ENCODE data around the gene CEND1.
A peak's percentile ranks its signal among the peaks of the same experiment; 100 is the strongest.
"Not testable (repeated sequence)": the region's sequence is repeated elsewhere in the genome, so short reads cannot be mapped to it uniquely, and the experiment has no call there.

Gene CEND1

DNA sequence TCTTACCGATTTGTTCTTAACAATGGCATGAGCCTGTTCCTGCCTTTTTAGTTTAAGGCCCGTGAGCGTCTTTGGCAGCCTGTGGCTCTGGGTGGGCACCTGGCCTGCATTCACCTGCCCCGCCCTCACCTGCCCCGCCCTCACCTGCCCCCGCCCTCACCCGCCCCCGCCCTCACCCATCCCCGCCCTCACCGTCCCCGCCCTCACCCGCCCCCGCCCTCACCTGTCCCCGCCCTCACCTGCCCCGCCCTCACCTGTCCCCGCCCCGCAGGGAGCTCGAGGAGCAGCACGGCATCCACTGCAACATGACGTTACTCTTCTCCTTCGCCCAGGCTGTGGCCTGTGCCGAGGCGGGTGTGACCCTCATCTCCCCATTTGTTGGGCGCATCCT is 26.8 kb downstream of the CEND1 start:
- DNase-seq: no peak

DNA sequence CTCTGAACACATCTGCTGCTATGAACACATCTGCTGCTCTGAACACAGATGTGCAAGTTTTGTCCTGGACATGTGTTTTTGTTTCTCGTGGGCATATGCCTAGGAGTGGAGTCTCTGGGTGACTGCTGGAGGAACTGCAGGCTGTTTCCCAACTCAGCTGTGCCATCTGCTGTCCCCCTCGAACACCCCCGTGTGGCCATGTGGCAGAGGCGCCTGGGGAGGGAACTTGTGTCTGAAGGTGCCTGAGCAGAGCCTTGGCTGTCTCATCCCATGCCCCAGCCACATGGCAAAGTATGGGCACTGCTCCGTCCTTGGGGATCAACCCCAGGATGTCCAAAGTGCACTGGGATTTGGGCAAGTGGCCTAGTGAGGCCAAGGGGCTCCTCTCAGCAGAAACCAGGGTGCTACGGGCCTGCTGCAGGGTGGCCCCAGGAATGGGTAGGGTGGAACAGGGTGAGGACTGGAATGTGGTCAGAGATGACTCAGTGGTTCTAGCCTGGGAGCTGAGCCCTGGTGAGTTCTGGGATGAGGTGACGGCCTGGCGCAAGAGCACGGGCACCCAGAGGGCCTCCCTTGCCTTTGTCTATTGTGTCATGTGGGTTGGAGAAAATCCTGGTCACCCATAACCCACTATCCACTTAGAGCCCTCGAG is 27.3 kb downstream of the CEND1 start:
- DNase-seq: no peak

DNA sequence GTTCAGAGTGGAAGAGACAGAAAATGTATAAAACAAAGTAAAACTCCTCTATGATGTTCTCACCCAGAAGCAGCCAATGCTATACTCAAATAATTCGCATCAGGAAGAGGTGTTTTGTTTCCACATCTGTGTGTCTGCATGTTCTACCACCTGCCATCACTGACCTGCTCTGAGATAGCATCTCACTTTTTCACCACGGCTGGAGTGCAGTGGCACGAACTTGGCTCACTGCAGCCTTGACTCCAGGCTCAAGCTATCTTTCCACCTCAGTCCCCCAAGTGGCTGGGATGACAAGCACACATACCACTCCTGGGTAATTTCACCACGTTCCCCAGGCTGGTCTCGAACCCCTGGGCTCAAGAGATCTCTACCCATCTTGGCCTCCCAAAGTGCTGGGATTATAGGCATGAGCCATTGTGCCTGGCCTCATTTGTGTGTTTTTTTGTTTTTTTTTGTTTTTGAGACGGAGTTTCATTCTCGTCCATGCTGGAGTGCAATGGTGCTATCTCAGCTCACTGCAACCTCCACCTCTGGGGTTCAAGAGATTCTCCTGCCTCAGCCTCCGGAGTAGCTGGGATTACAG is 28.3 kb downstream of the CEND1 start:
- DNase-seq: no peak

DNA sequence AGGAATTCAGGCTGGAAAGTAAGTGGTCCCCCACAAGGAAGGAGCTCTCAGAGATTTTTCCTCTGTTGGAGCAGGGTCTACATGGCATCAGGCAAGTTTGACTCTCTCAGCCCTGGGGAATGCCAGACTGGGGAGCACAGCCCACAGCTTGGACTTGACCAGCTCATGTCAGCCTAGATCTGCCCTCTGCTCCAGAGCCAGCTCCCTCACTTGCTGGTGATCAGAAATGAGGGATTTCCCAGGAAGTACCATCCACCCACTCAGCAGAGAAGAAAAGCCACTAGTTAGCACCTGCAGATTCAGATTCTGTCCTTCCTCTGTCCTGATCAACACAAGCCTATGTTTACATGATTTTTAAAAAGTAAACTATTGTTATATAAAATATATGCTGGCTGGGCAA is 29.7 kb downstream of the CEND1 start:
- no peak for DNase-seq

DNA sequence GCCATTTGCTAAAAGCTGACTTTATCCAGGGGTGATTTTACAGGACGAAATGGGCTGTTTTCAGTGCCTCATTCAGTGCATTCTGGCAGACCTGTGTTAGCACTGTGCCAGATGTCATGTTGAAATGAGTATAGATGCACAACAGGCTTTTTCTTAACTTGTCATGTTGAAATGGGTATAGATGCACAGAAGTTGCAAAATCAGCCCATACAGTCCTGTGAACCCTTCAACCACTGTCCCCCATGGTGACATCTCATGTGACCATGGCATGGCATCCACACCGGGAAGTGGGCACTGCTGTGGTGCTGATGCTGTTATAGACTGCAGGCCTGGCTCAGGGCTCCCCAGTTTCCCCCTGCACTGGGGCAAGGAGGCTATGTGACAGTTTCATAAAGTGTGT is 40.2 kb downstream of the CEND1 start:
- no peak for DNase-seq

DNA sequence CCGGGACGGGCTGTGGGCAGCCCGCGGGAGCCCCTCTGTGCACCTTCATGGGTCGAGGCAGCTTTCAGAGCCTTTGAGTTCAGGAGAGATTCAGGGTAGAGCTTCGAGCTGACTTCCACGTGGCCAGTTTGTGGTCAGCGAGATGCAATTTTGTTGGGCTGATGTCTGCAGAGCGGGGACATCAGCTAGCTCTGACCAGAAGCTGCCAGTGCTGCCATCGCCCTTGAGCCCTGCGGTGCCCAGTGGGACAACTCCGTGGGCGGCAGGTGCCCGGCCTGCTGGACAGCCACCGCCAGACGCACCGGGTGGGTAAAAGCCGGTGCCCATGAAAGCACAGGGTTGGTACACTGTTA is 41.9 kb downstream of the CEND1 start:
- no peak for DNase-seq

DNA sequence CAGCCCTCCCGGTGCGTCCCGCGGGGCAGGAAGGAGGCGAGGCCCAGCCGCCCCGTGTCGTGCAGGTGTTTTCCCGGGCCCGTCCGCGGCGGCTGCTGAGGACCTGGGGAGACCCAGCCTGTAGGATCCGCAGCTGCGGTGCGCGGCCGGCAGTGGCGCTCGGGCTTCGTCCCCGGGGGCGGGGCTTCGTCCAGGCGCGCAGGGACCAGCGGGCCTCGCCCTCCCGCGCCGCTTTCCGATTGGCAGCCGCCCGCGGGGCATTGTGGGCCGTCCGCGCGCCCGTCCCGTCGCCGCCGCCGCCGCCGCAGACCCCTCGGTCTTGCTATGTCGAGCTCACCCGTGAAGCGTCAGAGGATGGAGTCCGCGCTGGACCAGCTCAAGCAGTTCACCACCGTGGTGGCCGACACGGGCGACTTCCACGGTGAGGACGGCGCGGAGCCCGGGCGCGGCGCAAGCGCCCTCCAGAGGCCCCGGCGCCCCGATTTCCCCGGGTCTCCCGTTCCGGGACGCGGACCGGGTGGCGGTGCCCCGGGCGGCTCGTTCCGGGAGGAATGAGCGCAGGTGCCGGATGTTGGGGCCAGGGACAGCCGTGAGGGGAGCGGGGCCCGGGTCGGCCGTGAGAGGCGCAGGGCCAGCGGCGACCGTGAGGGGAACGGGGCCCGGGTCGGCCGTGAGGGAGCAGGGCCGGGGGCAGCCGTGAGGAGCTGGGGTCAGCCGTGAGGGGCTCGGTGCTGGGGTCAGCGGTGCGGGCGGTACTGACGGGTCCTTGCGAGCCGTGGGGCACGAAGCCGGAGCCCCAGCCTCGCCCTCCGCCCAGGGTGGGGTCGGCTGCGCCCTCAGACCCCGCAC is 42.5 kb downstream of the CEND1 start, which contains the start of gene TALDO1:
Gene TALDO1 (plus strand): TSS at position 307 of the 849 bp plus-strand sequence. CDS start 18 bp downstream, at position 325.
- peak; percentile 95 for DNase-seq

DNA sequence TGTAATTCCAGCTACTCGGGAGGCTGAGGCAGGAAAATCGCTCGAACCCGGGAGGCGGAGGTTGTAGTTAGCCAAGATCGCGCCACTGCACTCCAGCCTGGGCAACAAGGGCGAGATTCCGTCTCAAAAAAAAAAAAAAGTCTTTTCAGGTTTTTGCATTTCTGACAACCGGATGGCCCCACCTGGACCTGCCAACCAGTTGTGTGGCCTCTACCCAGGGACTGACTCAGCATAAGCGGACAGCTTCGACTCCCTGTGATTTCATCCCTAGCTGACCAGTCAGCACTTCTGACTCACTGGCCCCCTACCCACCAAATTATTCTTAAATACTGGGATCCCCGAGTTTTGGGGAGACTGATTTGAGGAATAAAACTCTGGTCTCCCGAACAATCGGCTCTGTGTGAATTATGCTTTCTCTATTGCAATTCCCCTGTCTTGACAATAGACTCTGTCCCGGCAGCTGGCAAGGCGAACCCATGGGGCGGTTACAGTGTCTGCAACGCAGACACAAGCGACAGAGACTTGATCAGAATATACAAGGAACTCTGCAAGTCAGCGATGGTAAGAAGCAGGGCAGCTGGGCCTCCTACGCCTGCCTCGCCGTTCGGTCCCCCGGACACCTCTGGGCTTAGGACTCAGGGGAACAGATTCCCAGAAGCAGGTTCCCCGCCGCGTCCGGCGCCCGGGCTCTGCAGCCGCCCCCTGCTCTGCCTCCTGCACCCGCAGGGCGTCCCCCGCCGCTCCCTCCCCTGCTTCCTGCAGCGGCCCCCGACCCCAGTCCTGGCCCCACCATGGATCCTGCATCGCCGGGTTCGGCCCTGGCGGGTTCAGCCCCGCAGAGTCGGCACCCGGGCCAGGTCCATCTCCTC is 43.4 kb downstream of the CEND1 start:
- no peak for DNase-seq

DNA sequence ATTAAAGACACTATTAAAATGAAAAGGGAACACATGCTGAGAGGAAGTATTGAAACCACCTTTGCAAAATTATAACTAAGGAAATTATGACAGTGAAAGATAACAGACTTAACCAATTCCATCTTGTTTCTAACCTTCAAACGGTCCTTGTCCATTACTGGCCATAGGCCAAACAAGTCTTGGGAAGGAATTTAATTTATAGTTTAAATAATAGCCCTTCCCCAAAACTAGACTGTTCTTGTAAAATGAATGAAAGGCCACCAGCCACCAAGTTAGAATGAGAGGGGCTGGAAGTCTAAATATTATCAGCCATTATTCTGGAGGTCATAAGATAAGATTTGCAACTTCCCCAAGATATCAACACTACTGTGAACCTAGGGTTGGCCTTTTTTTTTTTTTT is 44.5 kb downstream of the CEND1 start:
- DNase-seq: no peak

DNA sequence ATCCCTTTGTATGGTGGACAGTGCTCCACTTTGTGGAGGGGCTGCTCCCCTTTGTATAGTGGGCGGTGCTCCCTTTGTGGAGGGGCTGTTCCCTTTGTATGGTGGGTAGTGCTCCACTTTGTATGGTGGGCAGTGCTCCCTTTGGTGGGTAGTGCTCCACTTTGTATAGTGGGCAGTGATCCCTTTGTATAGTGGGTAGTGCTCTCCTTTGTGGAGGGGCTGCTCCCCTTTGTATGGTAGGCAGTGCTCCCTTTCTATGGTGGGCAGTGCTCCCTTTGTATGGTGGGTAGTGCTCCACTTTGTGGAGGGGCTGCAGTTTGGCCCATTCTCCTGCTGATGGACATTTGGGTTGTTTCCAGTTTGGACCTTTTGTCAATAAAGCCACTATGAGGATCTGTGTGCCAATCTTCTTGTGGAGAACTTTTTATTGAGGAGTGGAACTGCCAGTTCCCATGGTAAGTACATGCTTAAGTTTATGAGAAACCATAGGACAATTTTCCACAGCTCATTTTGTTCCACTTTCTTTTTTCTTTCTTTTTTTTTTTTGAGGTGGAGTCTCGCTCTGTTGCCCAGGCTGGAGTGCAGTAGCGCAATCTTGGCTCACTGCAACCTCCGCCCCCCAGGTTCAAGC is 47.2 kb downstream of the CEND1 start:
- no peak for DNase-seq

DNA sequence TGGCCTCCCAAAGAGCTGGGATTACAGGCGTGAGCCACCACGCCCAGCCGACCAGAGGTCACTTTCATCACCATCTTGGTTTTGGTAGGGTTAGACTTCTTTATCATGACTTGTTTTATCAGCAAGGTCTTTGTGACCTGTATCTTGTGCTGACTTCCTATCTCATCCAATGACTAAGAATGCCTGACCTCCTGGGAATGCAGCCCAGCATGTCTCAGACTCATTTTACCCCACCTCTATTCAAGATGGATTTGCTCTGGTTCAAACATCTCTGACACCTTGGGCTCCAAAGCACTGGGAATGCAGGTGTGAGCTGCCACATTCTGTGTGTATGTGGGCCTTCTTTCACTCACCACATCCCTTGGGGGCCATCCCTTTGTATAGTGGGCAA is 47.7 kb downstream of the CEND1 start:
- no peak for DNase-seq

DNA sequence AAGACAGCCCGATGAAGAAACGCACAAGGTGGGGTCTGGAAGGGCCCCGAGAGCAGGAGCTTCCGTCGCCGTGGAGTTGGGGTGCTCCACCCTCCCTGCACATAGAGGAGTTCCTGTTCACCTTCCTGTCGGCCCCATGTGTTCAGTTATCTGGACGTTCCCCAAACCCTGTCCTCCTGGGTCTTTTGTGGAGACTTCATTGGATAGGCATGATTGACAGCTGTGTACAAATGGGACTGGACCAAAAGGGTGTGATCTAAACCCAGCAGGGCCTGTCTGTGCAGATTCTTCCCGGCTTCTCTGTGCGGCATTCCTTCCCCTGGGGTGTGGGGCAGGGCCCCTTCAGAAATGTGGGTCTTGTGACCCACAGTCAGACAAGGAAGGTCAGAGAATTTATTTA is 52.0 kb downstream of the CEND1 start:
- not testable (repeated sequence) for DNase-seq

DNA sequence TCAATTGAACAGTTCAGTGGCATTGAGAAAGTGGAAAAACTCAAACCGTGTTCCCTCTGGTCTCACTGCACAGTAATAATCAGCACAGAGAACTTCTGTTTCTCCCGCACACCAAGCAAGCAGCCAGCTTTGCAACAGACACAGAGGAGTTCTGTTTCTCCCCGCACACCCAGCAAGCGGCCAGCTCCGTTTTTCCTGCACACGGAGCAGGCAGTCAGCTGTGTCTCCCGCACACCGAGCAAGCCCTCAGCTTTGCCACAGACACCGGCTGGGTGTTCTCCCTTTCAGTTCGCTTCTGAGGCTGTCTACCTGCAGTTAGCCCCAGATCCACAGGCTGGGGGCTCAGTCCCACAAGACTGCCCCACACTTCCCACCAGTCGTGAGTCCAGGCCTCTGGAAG is 52.5 kb downstream of the CEND1 start:
- no peak for DNase-seq
